SHP77 treated with DMSO at 0.1 percent for 48 hours (cell line): ENCODE data around the gene ACTG2.
A peak's percentile ranks its signal among the peaks of the same experiment; 100 is the strongest.
"Not testable (repeated sequence)": the region's sequence is repeated elsewhere in the genome, so short reads cannot be mapped to it uniquely, and the experiment has no call there.

Source experiments
- DNase-seq: peaks from one replicate; lab custom pipeline; 2025; lab: John Stamatoyannopoulos, UW

ACTG2 gene

DNA sequence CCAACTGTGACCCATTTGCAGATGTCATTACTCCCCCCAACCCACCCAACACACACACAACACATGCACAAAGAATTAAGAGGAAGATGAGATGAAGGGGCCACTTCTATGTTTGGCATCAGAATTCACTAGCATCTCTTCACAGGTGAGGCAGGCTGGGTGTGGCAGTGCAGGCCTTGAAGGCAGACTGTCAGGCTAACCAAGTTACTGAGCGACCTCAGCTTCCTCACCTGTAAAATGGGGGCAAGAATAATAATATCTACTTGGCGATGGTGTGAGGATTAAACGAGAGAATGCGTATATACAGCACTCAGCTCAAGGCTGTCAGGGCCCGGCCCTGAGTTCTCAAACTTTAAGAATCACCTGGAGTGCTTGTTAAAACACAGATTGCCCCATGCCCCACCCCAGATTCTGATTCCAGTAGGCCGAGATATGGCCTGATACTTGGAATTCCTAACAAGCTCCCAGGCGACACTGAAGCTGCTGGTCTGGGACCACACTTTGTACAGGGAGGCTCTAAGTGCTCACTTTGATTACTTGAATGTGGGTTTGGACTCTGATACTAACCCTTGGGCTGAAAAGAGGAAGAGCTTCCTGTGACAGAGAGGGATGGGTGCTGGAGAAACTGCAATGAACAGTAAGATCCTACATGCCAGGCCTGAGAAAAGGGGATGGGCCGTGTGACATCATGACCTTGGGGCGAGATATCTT lies 1.1 kb downstream of the ACTG2 start:
- no peak for DNase-seq

DNA sequence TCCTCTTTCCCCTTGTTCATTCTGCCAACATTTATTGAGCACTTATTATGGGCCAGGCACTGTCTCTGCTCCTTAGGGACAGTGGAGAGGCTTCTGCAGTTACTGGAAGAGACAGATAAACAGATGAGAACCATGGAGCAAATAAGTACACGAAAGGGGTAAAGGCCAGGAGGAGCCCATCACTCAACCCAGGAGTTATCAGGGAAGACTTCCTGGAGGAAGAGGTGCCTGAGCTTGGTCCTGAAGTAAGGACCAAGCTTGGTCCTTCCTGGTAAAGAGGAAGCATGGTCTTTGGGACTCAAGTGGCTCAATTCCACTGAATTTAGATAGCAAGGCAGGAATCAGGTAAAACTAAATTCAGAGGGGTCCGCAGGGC lies 1.7 kb downstream of the ACTG2 start:
- no peak for DNase-seq

DNA sequence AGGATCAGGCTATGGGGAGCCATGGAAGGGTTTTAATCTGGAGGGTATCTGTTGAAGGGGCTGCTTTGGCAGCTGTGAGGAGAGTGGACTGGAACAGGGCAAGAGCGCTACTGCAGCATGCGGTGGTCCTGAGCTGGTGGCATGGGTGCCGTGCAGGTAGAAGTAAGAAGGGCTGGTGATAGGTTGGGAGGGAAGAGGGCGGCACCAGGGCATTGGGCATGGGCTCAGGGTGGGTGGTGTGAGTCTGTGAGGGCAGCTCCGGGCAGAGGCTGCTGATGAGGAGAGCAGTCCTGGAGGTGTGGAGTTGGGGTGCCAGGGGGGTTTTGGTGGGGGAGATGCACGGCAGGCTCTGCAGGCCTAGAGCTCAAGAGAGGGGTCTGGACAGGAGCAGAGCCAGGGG lies 2.1 kb downstream of the ACTG2 start:
- no peak for DNase-seq

DNA sequence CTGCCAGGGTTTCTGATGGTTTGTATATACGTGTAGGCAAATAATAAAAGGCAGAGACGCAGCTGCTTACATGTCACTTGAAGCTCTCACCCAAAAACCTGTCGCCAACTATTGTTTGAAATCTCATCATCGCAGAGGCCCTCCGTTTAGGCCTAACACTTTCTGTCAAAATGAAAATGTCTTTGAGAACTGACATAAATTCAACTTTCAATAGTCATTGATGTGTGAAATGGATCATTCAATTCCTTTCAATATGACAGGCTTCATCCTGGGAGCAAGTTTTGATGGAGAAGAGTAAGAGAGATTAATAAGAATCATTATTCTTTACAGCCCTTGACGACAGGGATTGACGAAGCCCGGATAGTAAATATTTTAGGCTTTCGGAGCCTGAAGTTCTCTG lies 2.7 kb downstream of the ACTG2 start:
- no peak for DNase-seq

DNA sequence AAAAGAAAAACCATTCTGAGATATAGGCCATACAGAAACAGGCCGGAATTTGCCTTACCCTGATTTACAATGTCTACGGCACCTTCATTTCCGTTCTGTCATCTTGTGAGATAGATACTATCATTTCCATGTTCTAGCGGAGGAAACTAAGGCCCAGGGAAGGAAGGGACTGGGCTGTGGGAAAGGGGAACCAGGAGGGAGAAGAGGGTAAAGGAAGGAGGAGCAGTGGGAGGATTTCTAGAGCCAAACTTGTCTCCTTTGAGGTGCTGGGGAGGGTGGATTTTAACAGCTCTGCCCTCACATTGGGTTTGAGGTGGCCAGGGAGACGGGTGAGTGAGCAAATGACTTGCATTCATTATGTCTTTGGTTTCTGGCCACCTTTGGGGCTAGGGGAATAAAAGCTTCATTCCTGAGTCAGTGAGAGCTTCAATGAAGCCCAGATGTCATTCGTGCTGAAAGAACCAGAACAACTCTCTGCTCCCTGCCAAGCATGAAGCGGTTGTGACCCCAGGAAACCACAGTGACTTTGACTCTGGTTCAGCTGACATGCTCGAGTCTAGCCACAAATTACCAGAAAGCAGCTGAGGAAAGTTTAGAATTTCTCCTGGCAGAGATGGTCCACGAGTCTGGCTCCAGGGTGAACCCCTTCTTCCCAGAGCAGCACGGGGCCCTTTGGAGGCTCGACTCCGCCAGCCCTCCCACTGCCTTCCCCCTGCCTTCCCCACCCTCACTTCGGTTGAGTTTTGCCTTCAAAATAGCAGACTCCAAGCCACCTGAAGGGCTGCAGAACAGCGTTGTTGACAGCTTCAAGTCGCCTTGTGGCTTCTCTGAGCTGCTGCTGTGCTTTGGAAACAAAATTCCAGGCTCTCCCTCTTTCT lies 3.8 kb downstream of the ACTG2 start:
- DNase-seq, result no peak

DNA sequence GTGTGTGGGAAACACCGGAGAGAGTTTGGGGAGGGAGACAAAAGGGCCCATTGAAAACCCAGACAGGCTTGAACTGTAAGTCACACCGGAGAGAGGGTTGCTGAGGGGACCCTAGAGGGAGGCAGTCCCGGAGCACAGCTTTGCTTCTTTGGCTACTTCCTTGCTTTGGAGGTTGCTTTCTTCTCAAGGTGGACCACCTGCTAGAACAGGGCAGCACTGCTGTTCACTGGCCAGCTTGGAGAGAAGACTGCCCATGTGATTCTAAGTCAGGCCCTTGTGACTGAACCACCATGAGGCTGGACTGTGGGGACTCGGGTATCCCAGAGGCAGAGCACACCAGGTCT lies 4.4 kb downstream of the ACTG2 start:
- no peak for DNase-seq

DNA sequence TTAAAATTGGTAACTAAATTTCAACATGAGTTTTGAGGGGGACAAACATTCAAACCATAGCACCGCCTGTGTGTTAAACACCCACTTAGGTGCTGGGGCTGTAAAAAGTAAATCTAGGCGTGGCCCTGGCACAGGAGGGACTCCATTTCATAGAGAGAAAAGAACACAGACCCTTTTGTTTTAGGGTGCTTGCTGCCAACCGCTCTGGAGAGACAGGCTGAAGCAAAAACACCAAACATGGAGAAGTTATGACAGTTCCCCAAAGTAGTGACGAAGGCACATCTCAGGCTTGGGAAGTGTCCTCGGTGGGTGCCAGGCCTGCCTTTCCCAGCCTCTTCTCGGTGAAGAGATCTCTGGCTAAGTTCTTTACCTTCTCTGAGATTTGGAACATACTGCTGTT lies 5.1 kb downstream of the ACTG2 start:
- DNase-seq, result no peak

DNA sequence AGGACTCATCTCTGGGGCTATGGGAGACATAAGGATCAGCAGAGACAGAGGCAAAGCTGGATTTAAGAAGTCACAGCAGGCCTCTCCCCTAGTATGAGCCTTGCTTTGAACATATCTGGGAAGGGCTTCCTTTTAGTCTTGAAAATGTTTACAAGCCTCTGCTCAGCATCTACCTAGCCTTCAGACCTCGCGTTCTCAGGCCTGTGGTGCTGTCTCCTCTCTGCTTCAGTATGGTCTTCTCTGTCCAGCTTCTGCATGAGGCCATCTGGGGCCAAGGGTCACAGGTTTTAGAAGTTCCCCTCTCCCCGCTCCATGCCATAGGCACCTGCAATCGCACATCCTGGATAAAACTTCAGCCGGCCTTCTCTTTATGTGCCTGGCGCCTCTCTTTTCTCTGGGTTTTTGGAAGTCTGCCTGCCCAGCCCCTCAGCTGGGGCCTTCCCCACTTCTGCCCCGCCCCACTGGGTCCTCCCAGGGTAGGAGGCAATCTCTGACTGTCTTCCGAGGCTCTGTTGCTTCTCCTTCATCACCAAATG lies 7.1 kb downstream of the ACTG2 start:
- no peak for DNase-seq

DNA sequence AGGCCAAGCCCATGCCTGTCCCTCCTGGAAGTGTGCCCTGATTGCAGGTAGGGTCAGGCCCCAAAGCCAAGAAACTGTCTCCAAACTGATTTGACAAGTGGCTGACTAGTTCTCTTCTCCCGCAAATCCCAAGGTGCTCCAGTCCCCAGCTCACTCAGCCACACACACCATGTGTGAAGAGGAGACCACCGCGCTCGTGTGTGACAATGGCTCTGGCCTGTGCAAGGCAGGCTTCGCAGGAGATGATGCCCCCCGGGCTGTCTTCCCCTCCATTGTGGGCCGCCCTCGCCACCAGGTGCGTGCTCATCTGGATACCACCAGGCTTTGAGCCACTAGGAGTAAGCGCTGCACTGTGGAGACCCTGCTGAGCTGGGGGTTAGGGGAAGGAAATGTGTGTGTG lies 8.3 kb downstream of the ACTG2 start:
- no peak for DNase-seq

DNA sequence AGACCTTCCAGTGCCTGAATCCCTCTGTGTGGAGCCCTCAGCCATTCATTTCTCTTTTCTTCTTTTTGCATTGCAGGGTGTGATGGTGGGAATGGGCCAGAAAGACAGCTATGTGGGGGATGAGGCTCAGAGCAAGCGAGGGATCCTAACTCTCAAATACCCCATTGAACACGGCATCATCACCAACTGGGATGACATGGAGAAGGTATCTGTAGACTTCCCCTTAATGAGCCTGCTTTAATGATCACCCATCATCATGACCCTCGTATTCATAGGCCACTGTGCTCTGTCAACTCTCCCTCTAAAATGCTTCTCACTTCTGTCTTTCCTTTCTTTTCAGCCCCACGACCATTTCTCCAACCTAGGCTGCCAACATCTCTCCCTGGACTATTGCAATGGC lies 9.5 kb downstream of the ACTG2 start:
- DNase-seq, result no peak

DNA sequence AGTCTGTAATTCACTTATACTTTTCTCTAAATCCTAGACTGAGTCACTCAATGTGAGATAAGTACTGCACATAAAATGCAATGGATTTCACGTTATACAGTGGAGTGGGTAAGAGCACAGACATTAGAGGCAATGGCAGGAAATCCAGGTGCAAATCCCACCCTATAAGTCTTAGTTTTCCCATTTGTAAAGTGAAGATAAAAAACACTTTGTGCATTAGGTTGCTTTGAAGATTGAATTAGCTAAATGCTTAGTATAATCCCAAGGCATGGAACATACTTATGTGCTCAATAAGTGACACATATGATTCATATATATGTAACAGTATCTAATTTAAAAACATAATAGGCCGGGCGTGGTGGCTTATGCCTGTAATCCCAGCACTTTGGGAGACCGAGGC lies 10.5 kb downstream of the ACTG2 start:
- DNase-seq, result no peak

DNA sequence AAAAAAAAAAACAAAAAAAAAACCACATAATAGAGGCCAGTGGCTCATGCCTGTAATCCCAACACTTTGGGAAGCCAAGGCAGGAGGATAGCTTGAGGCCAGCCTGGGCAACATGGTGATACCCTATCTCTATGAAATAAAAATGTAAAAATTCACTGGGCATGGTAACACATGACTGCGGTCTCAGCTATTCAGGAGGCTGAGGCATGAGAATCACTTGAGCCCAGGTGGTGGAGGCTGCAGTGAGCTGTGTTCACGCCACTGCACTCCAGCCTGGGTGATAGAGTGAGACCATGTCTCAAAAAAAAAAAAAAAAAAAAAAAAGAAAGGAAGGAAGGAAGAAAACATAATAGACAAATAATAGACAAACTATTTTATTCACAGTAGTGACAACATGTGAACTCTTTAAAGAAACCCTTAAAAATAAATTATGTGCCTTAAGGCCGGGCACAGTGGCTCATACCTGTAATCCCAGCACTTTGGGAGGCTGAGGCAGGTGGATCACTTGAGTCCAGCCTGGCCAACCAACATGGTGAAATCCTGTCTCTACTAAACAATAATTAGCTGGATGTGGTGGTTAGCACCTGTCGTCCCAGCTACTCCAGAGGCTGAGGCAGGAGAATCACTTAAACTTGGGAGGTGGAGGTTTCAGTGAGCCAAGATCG lies 11.3 kb downstream of the ACTG2 start:
- DNase-seq, result not testable (repeated sequence)

DNA sequence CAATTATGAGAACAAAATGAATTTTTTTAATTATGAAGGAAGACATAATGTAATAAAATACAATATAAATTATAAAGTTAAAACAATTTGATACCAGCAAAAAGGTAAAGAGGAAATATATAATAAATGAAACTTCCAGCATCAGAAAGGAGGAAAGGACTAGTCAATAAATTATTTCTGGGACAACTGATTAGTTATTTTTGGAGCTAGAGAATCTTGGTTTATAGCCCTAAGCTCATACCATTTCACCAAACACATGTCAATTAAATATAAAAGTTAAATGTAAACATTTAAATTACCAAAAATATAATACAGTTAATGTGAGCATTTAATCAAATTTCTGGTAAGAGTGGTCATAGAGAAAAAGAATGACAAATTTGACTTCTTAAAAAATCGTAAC lies 12.1 kb downstream of the ACTG2 start:
- DNase-seq, result no peak

DNA sequence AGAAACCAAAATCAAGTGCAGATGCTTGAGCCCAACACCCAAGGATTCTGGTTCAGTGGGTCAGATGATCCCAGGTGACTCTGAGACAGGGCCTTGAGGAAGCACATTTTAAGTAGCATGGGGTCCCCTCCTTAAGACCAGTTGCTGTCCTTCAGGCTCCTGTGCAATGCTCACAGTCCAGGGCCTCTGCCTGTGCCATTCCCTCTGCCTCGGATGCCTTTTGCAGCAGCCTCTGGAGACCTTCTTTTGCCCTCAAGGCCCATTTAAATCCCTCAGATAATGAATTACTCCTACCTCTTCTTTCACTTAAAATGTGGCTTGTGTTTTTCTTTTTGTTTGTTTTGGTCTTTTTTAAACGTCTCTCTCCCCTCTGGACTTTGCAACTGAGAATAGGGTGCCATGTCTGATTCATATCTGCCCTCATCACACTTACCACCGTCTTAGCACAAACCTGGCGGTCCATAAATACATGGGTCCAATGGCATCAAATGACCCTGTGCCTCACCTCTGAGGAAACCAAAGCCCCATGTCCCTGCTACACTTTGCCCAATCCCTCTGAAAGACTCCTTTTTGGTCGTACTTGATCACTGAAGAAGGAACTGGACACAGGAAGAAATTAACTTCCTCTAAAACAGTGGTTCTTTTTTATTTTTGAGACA lies 14.2 kb downstream of the ACTG2 start:
- no peak for DNase-seq

DNA sequence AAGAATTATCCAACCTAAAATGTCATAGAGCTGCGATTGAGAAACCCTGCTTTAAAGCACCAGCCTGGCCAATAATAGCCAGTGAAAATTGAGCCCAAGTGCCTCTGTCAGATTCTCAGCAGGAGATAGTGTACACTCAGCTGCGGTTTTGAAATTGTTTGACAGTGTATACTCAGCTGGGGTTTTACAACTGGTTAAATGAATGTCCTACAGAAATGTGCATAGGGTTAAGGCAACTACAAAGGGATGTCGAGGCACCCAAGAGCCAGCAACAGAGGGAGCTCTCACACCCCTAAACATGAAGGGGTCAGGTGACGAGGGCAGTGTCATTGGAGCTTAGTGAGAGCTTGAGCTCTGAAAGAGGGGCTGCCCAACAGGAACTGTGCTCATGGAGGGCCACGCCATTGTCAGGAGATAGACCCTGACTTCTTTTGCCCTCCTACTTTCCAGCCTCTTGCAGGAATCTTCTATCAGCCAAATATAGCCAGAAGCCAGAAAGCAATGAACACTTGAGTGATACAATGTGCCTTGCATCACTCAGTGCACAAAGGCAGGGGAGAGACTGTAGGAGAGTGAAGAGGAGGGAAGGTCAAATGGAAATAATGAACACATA lies 15.1 kb downstream of the ACTG2 start:
- DNase-seq, result peak; percentile 79

DNA sequence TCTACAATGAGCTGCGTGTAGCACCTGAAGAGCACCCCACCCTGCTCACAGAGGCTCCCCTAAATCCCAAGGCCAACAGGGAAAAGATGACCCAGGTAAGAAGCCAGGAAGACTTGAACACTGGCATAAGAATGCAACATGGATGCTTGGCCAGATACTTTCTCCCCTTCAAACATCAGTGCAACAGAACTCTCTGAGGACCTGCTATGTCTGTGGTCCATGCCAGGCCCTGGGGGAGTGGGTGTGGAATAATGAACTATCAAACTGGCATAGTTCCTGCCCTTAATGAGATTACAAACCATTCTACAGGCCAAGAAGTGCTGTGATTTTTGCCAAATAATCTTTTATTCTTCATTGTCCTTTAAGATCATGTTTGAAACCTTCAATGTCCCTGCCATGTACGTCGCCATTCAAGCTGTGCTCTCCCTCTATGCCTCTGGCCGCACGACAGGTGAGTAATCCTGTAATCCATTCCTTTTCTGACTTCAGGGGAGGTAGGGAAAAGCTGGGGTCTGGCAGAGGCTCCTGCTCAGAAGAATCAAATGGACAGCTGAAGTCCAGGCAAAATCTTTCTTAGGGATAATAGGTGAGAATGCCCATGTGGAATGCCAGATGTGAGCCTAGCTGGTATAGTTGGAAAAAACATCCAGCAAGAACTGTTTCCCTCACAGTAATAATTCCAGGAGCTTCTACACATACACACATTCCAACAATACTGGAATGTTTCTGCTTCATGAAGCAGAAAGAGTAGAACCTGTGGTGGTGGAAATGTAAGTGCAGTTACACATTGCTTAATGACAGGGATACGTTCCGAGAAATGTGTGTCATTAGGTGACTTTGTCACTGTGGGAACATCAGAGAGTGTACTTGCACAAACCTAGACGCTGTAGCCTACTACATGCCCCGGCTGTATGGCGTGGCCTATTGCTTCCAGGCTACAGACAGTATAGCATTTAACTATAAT lies 16.2 kb downstream of the ACTG2 start:
- no peak for DNase-seq

DNA sequence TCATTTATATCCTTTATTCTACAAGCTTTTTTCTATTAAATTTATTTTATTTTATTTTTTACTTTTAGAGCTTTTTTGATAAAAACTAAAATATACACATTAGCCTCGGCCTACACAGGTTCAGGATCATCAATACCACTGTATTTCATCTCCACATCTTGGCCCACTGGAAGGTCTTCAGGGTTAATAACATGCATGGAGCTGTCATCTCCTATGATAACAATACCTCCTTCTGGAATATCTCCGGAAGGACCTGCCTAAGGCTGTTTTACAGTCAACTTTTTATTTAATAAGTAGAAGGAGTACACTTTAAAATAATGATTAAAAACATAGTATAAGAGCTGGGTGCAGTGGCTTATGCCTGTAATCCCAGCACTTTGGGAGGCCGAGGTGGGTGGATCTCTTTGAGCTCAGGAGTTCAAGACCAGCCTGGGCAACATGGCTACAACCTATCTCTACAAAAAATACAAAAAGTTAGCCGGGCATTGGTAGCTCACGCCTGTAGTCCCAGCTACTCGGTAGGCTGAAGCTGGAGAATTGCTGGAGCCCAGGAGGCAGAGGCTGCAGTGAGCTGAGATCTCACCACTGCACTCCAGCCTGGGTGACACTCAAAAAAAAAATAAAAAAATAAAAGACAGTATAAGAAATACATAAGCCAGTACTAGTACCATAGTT lies 18.2 kb downstream of the ACTG2 start:
- DNase-seq, result no peak

DNA sequence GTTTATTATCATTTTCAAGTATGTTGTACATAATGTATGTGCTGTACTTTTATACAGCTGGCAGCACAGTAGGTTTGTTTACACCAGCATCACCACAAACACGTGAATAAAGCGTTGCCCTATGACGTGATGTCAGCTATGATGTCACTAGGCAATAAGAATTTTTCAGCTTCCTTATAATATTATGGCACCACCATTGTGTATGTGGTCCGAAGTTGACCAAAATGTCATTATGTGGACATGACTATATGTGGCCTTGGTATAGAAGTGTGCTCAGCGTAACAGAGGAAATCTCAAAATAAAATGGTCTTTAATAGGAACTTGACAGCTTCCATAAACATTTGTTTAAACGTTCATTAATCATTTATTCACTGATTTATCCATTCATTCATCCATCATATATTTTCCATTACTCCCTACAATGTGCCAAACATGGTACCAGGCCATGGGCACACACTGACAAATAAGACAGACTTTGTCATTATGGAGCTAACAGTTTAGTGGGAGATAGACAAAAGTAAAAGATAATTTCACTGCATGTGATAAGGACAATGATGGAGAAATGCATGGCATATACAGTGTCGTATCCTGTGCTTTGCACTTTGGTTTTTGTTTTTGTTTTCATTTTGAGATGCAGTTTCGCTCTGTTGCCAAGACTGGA lies 18.9 kb downstream of the ACTG2 start:
- no peak for DNase-seq

DNA sequence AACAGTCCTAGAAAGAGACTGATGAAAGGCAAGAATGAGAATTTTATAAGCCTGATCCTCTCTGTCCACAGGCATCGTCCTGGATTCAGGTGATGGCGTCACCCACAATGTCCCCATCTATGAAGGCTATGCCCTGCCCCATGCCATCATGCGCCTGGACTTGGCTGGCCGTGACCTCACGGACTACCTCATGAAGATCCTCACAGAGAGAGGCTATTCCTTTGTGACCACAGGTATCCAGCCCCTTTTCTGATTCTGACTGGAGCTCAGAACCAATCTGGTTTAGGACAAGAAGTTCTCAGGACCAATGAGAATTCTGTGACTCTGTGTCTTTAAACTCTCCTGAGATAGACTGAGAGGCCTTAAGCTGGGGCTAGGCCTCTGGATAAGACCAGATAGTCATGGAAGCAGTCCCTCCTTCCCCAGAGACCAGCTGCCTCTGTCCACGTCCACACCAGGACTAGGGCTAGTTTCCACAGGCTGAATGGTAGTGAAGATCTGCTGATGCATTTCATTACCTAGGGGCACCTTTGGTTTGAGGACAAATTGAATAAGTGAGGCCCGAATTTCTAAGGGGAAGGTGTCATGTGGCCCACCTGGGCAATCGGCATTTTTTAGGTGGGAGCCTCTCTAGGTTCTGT lies 20.7 kb downstream of the ACTG2 start:
- DNase-seq, result no peak
